NCI-H2227 (cell line): ENCODE measurements around the gene ZNFX1.
"Not testable (repeated sequence)": the region's sequence is repeated elsewhere in the genome, so short reads cannot be mapped to it uniquely, and the experiment has no call there.

Experiments used
- DNase-seq: peaks from one replicate; lab custom pipeline; 2025; ENCODE audit not compliant: unreplicated experiment; lab: John Stamatoyannopoulos, UW

Gene ZNFX1

GRCh38 chr20:49278036-49278817, at the start of gene ZNFX1:
Gene ZNFX1, minus strand, starts transcription at chr20:49278057. Its CDS starts 2,218 bp downstream, at chr20:49275839.
- DNase-seq, result peak; percentile 99

- DNase-seq, result no peak
Measured at GRCh38 chr20:49326026-49326425, 48.2 kb upstream of the ZNFX1 start.

GRCh38 chr20:49324306-49324705, 46.4 kb upstream of the ZNFX1 start:
- no peak for DNase-seq

GRCh38 chr20:49323622-49324238, 45.9 kb upstream of the ZNFX1 start:
- DNase-seq, result peak; percentile 45

DNA sequence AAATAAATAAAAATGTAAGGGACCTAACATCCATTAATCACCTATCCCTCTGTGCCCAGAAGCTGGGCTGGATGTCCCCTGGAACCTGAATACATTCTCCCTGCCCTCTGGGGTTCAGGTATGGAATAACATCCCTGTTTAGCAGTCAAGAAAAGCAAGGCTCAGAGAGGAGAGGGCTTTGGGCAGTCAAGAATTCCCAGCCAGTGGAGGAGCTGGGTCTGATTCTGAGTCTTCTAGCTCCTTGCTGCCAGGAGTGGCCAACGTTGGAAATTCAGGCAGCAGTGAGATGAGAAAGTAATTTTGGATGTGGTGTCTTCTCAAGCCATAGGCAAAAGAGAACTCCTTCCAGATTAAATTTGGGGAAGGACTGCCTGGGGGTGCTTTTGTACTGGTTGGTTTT, 42.6 kb upstream of the ZNFX1 start:
- peak; percentile 65 for DNase-seq

DNA sequence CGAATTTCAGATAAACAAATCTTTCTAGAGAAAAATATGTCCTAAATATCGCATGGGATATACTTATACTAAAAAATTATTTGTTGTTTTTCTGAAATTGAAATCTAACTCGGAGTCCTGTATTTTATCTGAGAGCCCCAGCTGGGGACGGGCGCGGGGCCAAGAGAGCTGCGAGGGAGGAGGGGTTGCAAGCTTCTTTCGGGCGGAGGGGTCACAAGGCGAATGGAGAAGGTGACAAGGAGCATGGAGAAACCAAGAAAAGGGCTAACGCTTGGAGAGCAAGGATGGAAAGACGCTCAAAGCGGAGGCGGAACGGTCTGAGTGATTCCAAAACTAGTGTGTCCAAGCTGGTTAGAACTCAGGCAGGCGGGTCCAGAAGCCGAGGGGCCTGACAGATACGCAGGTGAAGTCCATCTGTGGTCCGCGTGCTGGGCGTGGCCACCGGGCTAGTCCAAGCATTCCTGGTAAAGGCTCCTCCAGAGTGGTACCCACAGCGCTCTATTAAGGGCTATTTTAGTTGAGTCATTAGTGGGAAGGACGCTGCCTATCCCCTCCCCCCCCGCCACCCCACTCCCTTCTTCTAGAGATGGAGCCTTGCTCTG, 41.5 kb upstream of the ZNFX1 start:
- DNase-seq, result peak; percentile 21

- no peak for DNase-seq
Measured at GRCh38 chr20:49318430-49319207, 40.8 kb upstream of the ZNFX1 start.

DNA sequence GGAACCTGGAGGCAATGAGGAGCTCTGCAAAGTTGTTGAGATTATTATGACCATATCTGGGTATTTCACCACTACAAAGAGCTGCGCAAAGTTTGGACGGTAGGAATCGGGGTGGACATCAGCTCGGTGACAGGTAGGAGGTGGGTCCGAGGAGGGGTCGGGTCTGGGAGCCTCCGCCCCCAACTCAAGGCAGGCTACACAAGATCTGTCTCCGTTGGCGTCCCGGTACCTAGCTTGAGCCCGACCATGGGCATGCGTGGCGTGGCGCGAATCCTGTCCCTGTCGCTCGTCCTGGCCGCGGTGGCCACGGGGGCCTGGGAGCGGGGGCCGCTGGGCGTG, 40.2 kb upstream of the ZNFX1 start:
- no peak for DNase-seq

DNA sequence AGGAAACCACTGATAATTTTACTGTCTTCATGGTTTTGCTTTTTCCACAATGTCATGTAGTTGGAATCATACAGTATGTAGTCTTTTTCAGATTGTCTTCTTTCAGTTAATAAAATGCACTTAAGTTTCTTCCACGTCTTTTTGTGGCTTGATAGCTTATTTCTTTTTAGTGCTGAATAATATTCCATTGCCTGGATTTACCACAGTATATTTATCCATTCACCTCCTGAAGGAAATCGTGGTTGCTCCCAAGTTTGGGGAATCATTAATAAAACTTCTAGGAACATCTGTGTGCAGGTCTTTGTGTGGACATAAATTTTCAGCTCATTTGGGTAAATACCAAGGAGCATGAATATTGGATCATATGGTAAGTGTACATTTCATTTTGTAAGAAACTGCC, 38.8 kb upstream of the ZNFX1 start:
- no peak for DNase-seq

DNA sequence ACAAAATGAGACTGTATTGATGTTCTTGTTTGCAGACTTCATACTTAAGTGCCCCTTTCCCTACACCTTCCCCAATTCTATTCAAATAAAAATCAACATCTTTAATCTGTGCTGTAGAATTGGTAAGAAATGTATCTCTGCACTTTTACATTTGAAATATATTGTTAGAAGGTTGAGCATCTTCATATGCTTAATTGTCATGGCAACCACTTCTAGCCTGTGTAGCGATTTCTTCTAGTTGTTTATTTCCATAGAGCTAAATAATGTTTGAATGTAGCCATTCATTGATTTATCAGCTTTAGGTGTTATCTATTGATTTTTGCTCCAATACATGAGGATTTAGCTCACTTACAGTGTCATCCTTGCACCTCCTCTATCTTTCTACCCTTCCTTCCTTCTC, 37.7 kb upstream of the ZNFX1 start:
- DNase-seq, result no peak

DNA sequence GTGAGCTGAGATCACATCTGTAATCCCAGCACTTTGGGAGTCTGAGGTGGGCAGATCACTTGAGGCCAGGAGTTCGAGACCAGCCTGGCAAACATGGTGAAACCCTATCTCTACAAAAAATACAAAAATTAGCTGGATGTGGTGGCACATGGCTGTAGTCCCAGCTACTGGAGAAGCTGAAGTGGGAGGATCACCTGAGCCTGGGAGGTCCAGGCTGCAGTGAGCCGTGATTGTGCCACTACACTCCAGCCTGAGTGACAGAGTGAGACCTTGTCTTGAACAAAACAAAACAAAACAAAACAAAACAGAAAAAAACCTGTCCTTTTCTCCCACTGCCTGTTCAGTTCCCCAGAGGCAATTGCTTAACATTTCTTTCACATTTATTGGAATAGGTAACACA, 36.2 kb upstream of the ZNFX1 start:
- DNase-seq, result not testable (repeated sequence)

DNA sequence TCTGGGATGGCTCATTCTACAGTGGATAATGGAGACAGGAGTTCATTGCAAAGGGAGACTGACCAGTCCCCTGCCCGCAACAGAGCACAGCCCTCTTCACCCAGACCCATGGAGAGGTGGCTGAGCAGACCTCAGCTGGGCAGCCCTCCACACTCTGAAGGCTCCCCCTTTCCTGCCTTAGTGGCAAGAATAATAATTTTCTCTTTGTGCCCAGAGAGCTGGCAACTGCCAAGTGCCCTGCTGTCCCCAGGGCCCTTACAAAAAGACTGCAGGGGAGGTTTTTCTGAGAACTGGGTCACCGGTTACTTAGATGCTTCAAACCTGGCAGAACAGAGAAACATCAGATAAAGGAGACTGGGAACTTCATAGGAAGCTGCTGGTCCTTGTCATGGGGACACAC, 35.4 kb upstream of the ZNFX1 start:
- no peak for DNase-seq

DNA sequence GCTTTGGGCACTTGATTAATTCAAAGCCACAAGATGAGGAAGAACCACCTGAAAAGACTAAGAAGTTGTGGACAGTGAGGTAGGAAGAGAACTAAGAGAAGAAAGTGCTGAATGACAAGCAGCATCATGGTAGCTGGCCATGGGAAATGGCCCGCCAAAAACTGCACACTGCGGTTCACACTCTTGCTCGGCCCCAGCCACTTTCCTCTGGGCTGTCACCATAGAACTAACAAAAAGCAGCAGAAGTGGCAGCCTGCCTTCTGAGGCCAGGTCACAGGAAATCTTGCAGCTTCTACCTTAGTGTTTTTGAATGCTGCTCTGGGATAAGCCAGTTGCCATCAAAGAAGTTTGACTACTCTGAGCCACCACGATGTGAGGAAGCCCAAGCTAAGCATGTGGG, 34.8 kb upstream of the ZNFX1 start:
- no peak for DNase-seq

- DNase-seq, result no peak
Measured at GRCh38 chr20:49310705-49311104, 32.8 kb upstream of the ZNFX1 start.

DNA sequence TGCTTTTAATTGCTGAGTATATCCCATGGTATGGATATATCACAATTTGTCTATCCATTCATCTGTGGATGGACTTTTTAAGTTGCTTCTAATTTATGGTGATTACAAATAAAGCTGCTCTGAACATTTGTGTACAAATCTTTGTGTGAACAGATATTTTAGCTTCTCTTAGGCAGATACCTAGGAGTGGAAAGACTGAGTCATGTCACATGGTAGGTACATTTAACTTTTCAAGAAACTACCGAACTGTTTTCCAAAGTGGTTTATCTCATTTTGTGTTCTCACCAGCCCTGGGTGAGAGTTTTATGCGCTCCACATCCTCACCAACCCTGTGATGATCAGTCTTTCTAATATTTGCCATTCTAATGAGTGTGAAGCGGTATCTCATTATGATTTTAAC, 31.0 kb upstream of the ZNFX1 start:
- DNase-seq, result no peak

GRCh38 chr20:49306903-49307620, 29.2 kb upstream of the ZNFX1 start:
- peak; percentile 85 for DNase-seq

DNA sequence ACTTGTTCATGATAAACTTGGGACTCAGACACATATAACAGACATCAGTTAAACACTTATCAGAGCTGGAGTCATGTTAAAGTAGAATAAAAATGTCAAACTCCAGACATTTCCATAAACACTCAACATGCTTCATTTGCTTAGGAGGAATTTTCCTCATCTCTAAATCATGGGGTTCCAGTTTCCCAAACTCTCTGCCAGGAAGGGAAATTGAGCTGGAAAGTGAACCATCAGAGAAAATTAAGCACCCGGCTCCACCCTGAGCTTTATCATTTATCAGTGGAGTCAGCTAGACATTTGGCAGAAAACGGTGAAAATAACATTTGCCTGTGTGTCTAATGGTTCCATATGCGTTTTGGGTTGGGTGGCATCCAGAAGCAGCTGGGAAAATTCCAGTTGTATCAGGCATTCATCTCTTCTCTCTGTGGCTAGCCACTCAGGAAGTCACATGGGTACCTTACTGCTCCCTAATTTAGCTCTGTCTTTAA, 25.3 kb upstream of the ZNFX1 start:
- no peak for DNase-seq

GRCh38 chr20:49297605-49298530, 20.0 kb upstream of the ZNFX1 start:
- no peak for DNase-seq

GRCh38 chr20:49294002-49294654, 16.3 kb upstream of the ZNFX1 start:
- not testable (repeated sequence) for DNase-seq
